SK-N-SH (cell line): ENCODE data around the gene MAS1L. TPM values are rescaled to one million over a fixed set of nuclear protein-coding genes. Genes with fewer than 3 reads are reported as not detected.

ENCODE experiments used
- CTCF ChIA-PET: fragments of 300-600, 350-600 bp; formaldehyde crosslinking; extraction: SDS; loops from one replicate; lab custom pipeline; 2021; lab: Yijun Ruan, JAX
- POLR2A ChIA-PET: fragments of 350-600 bp; sonication (Branson Sonifier 250); formaldehyde crosslinking; extraction: SDS; loops from one replicate; lab custom pipeline; 2020; ENCODE audit warnings: antibody characterized with exemption, inconsistent platforms; lab: Yijun Ruan, JAX
- DNase-seq: peaks from one replicate; pipeline ENCODE4 v3.0.0; 2012
- H2AFZ ChIP-seq: fragments of 200-600 bp; sonication (generic); 2 replicates; pipeline ENCODE4 v1.8.1; 2016; ENCODE audit warnings: antibody characterized with exemption, mild to moderate bottlenecking, low read depth
- H3F3A ChIP-seq: fragments of 200-600 bp; sonication (generic); replicated peaks from 2 replicates; pipeline ENCODE3; 2016; ENCODE audit warnings: antibody characterized with exemption, mild to moderate bottlenecking; ENCODE audit not compliant: insufficient read depth
- H3K27ac ChIP-seq, 2 experiments: fragments of 200-500 bp in 1 of 2; fragments of 200-600 bp in 1 of 2; sonication (Bioruptor generic) in 1 of 2; sonication (generic), shearing (Covaris generic) in 1 of 2; 2 replicates each; pipeline versions ENCODE4 v1.5.1 to v1.6.1; 2014 to 2016; ENCODE audit warnings: low read depth in 2 of 2, inconsistent platforms in 1 of 2, low read length in 1 of 2, mild to moderate bottlenecking in 1 of 2, mixed read lengths in 1 of 2
- H3K27me3 ChIP-seq: fragments of 200-600 bp; sonication (generic), shearing (Covaris generic); 2 replicates; pipeline ENCODE4 v1.6.1; 2016; ENCODE audit warnings: mixed run types; ENCODE audit not compliant: insufficient read depth
- H3K36me3 ChIP-seq, 2 experiments: fragments of 200-500 bp in 1 of 2; fragments of 200-600 bp in 1 of 2; sonication (Bioruptor generic) in 1 of 2; sonication (generic) in 1 of 2; replicated peaks in 1 of 2; 2 replicates each; pipeline versions ENCODE3 to v1.5.1; 2014 to 2016; ENCODE audit warnings: low read length in 1 of 2, mild to moderate bottlenecking in 1 of 2; ENCODE audit not compliant: insufficient read depth in 2 of 2, control insufficient read depth in 1 of 2
- H3K4me1 ChIP-seq, 2 experiments: fragments of 200-500 bp in 1 of 2; fragments of 200-600 bp in 1 of 2; sonication (Bioruptor generic) in 1 of 2; sonication (generic), shearing (Covaris generic) in 1 of 2; 2 replicates each; pipeline versions ENCODE4 v1.5.1 to v1.6.1; 2014 to 2016; ENCODE audit warnings: low read depth in 1 of 2, low read length in 1 of 2, mixed run types in 1 of 2; ENCODE audit not compliant: insufficient read depth in 2 of 2, control insufficient read depth in 1 of 2
- H3K4me2 ChIP-seq: fragments of 200-600 bp; sonication (generic), shearing (Covaris generic); 2 replicates; pipeline ENCODE4 v1.6.1; 2017; ENCODE audit warnings: mixed run types
- H3K4me3 ChIP-seq, 2 experiments: fragments of 200-500 bp in 1 of 2; fragments of 200-600 bp in 1 of 2; sonication (Bioruptor generic) in 1 of 2; sonication (generic), shearing (Covaris generic) in 1 of 2; 2 replicates each; pipeline versions ENCODE4 v1.5.1 to v1.8.1; 2014 to 2016; ENCODE audit warnings: low read depth in 2 of 2, inconsistent platforms in 1 of 2, low read length in 1 of 2, mild to moderate bottlenecking in 1 of 2, mixed read lengths in 1 of 2, moderate library complexity in 1 of 2
- H3K79me2 ChIP-seq: fragments of 200-600 bp; sonication (generic); 2 replicates; pipeline ENCODE4 v1.8.1; 2017; ENCODE audit warnings: mild to moderate bottlenecking; ENCODE audit not compliant: insufficient read depth
- H3K9ac ChIP-seq: fragments of 200-600 bp; sonication (generic); 2 replicates; pipeline ENCODE4 v1.6.1; 2017; ENCODE audit warnings: mixed run types
- H3K9me2 ChIP-seq: fragments of 200-600 bp; sonication (generic); 2 replicates; pipeline ENCODE4 v1.6.1; 2017; ENCODE audit warnings: mixed run types
- H3K9me3 ChIP-seq: fragments of 200-600 bp; sonication (generic); 2 replicates; pipeline ENCODE4 v1.6.1; 2017; ENCODE audit warnings: mixed run types, mild to moderate bottlenecking, moderate library complexity
- H4K20me1 ChIP-seq: fragments of 200-600 bp; sonication (generic); 2 replicates; pipeline ENCODE4 v1.6.1; 2017; ENCODE audit warnings: mild to moderate bottlenecking, mixed run types; ENCODE audit not compliant: insufficient read depth
- EP300 ChIP-seq, 2 experiments: IDR thresholded peaks; 2 replicates each; pipeline versions ENCODE4 v1.4.0 to v1.6.1; 2012; ENCODE audit warnings: borderline replicate concordance in 1 of 2, low read depth in 1 of 2, low read length in 1 of 2
- FOXJ3 ChIP-seq: sonication (generic); formaldehyde crosslinking; IDR thresholded peaks from 2 replicates; pipeline ENCODE4 v1.5.1; 2020; ENCODE audit warnings: mild to moderate bottlenecking, missing genetic modification reagents
- FOXM1 ChIP-seq: IDR thresholded peaks from 2 replicates; pipeline ENCODE4 v1.4.0; 2012; ENCODE audit warnings: low read depth, mild to moderate bottlenecking
- GATA2 ChIP-seq: sonication (generic); formaldehyde crosslinking; IDR thresholded peaks from 2 replicates; pipeline ENCODE4 v1.5.0; 2020; ENCODE audit warnings: mild to moderate bottlenecking, missing genetic modification reagents
- NFIC ChIP-seq: IDR thresholded peaks from 2 replicates; pipeline ENCODE4 v1.4.0; 2012; ENCODE audit warnings: borderline replicate concordance
- RAD21 ChIP-seq: IDR thresholded peaks from 2 replicates; pipeline ENCODE4 v1.6.1; 2012; ENCODE audit warnings: mild to moderate bottlenecking, low read length
- RFX5 ChIP-seq: IDR thresholded peaks from 2 replicates; pipeline ENCODE4 v1.6.1; 2012; ENCODE audit warnings: mild to moderate bottlenecking, improper control_type of control experiment, low read length
- RXRA ChIP-seq: IDR thresholded peaks from 2 replicates; pipeline ENCODE4 v1.4.0; 2012; ENCODE audit warnings: low read depth, mild to moderate bottlenecking, borderline replicate concordance
- TEAD4 ChIP-seq: IDR thresholded peaks from 2 replicates; pipeline ENCODE4 v1.4.0; 2012; ENCODE audit warnings: mild to moderate bottlenecking, borderline replicate concordance; ENCODE audit not compliant: insufficient read depth
- WGBS: methylation state at CpG from one replicate; pipeline ENCODE4 v1.1.6; 2017; ENCODE audit warnings: low lambda C conversion rate; 5-methylcytosine and 5-hydroxymethylcytosine counted together
- polyA plus RNA-seq, 3 experiments: library from polyadenylated mRNA; depleted of rRNA; stranded (reverse); fragments of >200 nt; gene quantifications; 2 replicates each; pipeline ENCODE4 v1.2.3, GENCODE V29; 2012
- TF ChIP-seq, protein P1 (sequence below): IDR thresholded peaks from 2 replicates; pipeline ENCODE4 v1.4.0; 2012; ENCODE audit warnings: low read depth
- TF ChIP-seq, protein P2 (sequence below): IDR thresholded peaks from 2 replicates; pipeline ENCODE4 v1.4.0; 2012; ENCODE audit warnings: low read depth, borderline replicate concordance
- TF ChIP-seq, protein P3 (sequence below): IDR thresholded peaks from 2 replicates; pipeline ENCODE4 v1.4.0; 2012; ENCODE audit warnings: low read depth, borderline replicate concordance
- TF ChIP-seq, protein P4 (sequence below): fragments of 150-350 bp; IDR thresholded peaks from 2 replicates; pipeline ENCODE4 v1.6.1; 2016; ENCODE audit warnings: mild to moderate bottlenecking, low read depth, low read length
- TF ChIP-seq, protein P5 (sequence below): fragments of 150-350 bp; IDR thresholded peaks from 2 replicates; pipeline ENCODE4 v1.6.1; 2017; ENCODE audit warnings: antibody characterized with exemption, low read length, low read depth, borderline replicate concordance
- TF ChIP-seq, protein P6 (sequence below): IDR thresholded peaks from 2 replicates; pipeline ENCODE4 v1.6.1; 2012; ENCODE audit warnings: mild to moderate bottlenecking, low read depth, low read length, moderate library complexity

The MAS1L gene
- polyA plus RNA-seq, 1 of the 3 experiments (the other 2 are of a cell fraction): not detected

DNA sequence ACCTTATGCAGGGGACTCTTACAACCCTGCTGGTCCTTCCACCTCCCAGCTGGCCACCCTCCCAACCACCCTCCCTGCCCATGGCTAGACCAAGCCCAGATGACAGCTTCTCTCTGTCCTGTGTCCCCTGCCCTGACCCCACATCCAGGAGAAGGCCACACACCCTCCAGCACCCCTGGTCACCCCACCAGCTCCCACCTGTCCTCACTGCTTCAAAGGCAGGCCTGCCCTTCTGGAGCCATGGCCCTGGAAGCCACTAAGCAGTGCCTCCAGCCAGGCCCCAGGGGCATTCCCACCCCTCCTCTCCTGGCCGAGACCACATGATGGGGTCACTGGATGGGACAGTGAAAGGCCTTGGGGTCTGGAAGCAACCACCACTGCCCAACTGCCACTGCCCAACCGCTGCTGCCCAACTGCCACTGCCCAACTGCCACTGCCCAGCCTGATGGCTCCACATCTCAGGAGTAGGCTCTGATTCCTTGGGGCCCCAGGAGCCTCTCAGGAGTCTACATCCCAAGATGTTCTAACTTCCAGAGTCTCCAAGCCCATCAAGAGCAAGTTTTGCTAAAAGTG lies 41.3 kb upstream of the MAS1L start:
- Histone ChIP-seq H3K79me2 (no peaks in the 10 kb centered on the region), H3K9ac (no peak overlapping the region), H4K20me1 (no peaks in the 10 kb centered on the region), H3F3A (no peaks in the 10 kb centered on the region), H3K9me2 (no peaks in the 10 kb centered on the region)
- no peak for DNase-seq
- CTCF ChIA-PET: no interaction called here
- TF ChIP-seq RXRA: no peak
- TF ChIP-seq EP300 (IDR thresholded peaks at IDR 0.05; ENCODE audit: borderline replicate concordance in 1 of 2, low read depth in 1 of 2, low read length in 1 of 2): no peak
- TF ChIP-seq GATA2: no peak
- no peak for TF ChIP-seq RAD21
- TF ChIP-seq, all 33 proteins: peak for 0
- POLR2A ChIA-PET: no interaction called here
- WGBS: 0% methylated on average over 2 of the region's 2 CpGs
- H2AFZ ChIP-seq: no peak overlapping the region
- H3K27ac ChIP-seq: no peak overlapping the region
- no peak overlapping the region for H3K4me3 ChIP-seq
- no peaks in the 10 kb centered on the region for H3K36me3 ChIP-seq
- H3K27me3 ChIP-seq: peaks cover 38% of the 10 kb centered on the region; the same call in 1 of the 2 replicates
- H3K4me1 ChIP-seq: no peaks in the 10 kb centered on the region
- H3K4me2 ChIP-seq: no peak overlapping the region
- H3K9me3 ChIP-seq: no peaks in the 10 kb centered on the region

DNA sequence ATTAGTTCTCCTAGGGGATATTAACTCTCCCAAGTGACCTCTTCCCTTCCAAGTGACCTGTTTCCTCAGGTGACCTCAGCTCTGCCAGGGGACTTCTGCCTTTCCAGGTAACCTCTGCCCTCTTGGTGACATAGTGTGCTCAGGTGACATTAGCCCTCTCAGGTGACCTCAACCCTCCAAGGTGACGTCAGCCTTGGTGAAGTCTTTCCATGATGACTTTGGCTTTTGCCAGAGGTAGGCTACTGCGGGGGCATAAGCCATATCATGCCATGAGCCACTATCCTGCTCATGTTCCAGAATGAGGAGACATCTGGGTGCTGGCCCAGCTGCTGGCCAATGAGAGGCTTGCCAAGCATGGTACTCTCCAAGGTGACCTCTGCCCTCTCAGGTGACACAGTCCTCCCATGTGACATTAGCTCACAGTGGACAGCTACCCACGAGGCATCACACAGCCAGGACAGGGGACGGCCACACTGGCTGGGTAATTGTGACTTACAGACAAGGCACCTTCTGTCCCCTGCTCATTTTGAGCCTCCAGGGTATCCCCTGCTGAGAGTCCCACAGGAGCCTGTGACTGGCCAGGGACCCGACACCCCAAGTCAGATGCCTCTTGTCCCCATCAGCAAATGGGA lies 40.7 kb upstream of the MAS1L start:
- no peaks in the 10 kb centered on the region for H3K9me2 ChIP-seq
- no peak overlapping the region for H3K27ac ChIP-seq
- no peaks in the 10 kb centered on the region for H3K79me2 ChIP-seq
- H3K36me3 ChIP-seq: no peaks in the 10 kb centered on the region
- H4K20me1 ChIP-seq: no peaks in the 10 kb centered on the region
- 11% methylated on average over 1 of the region's 5 CpGs for WGBS
- CTCF ChIA-PET: no interaction called here
- no peaks in the 10 kb centered on the region for H3K4me1 ChIP-seq
- no peak overlapping the region for H2AFZ ChIP-seq
- H3K27me3 ChIP-seq: peaks cover 34% of the 10 kb centered on the region; the same call in 1 of the 2 replicates
- POLR2A ChIA-PET: no interaction called here
- no peaks in the 10 kb centered on the region for H3F3A ChIP-seq
- no peak overlapping the region for H3K4me3 ChIP-seq
- H3K4me2 ChIP-seq: no peak overlapping the region
- DNase-seq: no peak
- H3K9me3 ChIP-seq: no peaks in the 10 kb centered on the region
- H3K9ac ChIP-seq: no peak overlapping the region
- TF ChIP-seq FOXM1 (no peak), GATA2 (no peak), TEAD4 (no peak), NFIC (no peak), FOXJ3 (CRISPR knock-in tag) (no peak), RXRA (no peak), RFX5 (no peak)
- TF ChIP-seq, protein P1, sequence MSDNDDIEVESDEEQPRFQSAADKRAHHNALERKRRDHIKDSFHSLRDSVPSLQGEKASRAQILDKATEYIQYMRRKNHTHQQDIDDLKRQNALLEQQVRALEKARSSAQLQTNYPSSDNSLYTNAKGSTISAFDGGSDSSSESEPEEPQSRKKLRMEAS: no peak
- TF ChIP-seq, protein P2, sequence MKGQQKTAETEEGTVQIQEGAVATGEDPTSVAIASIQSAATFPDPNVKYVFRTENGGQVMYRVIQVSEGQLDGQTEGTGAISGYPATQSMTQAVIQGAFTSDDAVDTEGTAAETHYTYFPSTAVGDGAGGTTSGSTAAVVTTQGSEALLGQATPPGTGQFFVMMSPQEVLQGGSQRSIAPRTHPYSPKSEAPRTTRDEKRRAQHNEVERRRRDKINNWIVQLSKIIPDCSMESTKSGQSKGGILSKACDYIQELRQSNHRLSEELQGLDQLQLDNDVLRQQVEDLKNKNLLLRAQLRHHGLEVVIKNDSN: no peak
- TF ChIP-seq, protein P3, sequence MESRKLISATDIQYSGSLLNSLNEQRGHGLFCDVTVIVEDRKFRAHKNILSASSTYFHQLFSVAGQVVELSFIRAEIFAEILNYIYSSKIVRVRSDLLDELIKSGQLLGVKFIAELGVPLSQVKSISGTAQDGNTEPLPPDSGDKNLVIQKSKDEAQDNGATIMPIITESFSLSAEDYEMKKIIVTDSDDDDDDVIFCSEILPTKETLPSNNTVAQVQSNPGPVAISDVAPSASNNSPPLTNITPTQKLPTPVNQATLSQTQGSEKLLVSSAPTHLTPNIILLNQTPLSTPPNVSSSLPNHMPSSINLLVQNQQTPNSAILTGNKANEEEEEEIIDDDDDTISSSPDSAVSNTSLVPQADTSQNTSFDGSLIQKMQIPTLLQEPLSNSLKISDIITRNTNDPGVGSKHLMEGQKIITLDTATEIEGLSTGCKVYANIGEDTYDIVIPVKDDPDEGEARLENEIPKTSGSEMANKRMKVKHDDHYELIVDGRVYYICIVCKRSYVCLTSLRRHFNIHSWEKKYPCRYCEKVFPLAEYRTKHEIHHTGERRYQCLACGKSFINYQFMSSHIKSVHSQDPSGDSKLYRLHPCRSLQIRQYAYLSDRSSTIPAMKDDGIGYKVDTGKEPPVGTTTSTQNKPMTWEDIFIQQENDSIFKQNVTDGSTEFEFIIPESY: no peak
- TF ChIP-seq, protein P4, sequence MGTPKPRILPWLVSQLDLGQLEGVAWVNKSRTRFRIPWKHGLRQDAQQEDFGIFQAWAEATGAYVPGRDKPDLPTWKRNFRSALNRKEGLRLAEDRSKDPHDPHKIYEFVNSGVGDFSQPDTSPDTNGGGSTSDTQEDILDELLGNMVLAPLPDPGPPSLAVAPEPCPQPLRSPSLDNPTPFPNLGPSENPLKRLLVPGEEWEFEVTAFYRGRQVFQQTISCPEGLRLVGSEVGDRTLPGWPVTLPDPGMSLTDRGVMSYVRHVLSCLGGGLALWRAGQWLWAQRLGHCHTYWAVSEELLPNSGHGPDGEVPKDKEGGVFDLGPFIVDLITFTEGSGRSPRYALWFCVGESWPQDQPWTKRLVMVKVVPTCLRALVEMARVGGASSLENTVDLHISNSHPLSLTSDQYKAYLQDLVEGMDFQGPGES: no peak
- TF ChIP-seq, protein P5, sequence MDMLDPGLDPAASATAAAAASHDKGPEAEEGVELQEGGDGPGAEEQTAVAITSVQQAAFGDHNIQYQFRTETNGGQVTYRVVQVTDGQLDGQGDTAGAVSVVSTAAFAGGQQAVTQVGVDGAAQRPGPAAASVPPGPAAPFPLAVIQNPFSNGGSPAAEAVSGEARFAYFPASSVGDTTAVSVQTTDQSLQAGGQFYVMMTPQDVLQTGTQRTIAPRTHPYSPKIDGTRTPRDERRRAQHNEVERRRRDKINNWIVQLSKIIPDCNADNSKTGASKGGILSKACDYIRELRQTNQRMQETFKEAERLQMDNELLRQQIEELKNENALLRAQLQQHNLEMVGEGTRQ: no peak
- TF ChIP-seq, protein P6, sequence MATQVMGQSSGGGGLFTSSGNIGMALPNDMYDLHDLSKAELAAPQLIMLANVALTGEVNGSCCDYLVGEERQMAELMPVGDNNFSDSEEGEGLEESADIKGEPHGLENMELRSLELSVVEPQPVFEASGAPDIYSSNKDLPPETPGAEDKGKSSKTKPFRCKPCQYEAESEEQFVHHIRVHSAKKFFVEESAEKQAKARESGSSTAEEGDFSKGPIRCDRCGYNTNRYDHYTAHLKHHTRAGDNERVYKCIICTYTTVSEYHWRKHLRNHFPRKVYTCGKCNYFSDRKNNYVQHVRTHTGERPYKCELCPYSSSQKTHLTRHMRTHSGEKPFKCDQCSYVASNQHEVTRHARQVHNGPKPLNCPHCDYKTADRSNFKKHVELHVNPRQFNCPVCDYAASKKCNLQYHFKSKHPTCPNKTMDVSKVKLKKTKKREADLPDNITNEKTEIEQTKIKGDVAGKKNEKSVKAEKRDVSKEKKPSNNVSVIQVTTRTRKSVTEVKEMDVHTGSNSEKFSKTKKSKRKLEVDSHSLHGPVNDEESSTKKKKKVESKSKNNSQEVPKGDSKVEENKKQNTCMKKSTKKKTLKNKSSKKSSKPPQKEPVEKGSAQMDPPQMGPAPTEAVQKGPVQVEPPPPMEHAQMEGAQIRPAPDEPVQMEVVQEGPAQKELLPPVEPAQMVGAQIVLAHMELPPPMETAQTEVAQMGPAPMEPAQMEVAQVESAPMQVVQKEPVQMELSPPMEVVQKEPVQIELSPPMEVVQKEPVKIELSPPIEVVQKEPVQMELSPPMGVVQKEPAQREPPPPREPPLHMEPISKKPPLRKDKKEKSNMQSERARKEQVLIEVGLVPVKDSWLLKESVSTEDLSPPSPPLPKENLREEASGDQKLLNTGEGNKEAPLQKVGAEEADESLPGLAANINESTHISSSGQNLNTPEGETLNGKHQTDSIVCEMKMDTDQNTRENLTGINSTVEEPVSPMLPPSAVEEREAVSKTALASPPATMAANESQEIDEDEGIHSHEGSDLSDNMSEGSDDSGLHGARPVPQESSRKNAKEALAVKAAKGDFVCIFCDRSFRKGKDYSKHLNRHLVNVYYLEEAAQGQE: no peak
